HG03139 (cell line): Measurements from ENCODE around the gene RPS17.
A peak's percentile ranks its signal among the peaks of the same experiment; 100 is the strongest.

Experiments used
- ATAC-seq: cut with Tn5 transposase; IDR thresholded peaks from one replicate; pipeline ENCODE4 v1.9.1; 2021; ENCODE audit not compliant: unreplicated experiment

RPS17 gene

DNA sequence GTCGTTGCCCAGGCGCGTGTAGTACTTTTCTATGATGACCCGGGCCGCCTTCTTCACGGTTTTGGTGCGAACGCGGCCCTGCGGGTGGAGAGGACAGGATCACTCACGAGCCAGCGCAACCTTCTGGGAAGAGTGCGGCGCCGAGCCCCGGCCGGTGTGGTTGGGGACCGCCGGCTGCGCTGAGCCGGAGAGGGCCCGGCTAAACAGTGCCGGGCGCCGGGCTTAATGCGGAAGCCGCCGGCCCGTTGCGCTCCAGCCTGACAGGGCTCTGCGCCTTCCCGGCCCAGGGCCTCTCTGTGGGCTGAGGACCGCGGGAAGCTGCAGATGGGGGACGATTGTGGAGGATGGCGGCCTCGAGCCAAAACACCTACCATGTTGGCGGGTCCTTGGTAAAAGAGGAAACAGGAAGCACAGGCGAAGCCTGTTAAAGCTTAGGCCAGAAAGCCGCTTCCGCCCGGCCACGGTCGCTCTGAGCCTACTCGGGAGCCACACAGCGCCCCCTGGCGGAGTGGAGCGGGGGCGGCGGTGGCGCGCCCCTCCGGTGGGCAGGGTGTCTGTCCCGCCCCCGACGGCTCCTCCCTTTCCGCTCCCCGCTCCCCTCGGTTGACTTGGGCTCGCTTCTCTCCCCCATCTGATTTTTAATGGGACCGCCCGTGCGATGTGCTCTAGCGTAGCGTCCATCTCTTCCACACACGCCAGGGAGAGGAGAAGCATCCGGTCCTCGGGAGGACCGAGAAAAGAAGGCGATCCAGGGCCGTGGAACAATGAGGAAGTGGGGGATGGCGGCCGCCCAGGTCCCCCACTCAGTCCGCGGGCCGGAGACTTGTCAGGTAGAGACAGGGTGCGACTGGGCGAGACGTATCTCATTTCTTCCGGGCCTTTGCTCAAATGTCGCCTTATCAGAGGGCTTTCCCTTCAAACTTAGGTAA lies at the start of gene RPS17:
TSS of gene RPS17 (minus strand) at position 403 of the 929 bp plus-strand sequence. CDS start at position 374, 29 bp downstream.
- ATAC-seq: peak; percentile 95

DNA sequence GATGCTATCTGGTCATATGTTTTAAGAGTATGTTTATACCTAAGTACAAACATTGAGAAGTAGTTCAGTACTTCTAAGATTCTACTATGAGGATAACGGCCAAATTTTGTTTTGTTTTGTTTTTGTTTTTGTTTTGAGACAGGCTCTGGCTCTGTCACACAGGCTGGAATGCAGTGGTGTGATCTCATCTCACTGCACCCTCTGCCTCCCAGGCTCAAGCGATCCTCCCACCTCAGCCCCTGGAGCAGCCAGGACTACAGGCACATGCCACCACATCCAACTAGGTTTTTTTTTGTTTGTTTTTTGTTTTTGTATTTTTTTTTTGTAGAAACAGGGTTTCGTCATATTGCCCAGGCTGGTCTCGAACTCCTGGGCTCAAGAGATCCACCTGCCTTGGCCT lies 47.5 kb upstream of the RPS17 start:
- no peak for ATAC-seq

DNA sequence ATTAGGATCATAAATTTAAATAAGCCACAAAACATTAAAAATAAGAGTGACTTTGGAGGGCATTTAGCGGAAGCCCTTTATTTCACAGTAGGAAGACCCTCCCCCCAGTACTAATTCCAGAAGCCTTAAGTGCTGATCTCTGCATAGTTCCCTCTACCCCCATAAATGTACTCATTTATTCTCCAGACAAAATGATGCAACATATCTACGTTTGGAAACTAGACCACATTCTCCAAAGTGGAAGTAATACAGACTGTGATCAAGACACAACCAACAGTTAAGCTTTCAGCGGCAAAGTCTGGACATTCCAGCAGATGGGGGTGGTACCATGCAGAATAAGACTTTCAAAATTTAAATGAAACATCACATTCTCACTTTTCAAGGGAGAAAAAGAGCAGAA lies 44.8 kb upstream of the RPS17 start:
- ATAC-seq: no peak

DNA sequence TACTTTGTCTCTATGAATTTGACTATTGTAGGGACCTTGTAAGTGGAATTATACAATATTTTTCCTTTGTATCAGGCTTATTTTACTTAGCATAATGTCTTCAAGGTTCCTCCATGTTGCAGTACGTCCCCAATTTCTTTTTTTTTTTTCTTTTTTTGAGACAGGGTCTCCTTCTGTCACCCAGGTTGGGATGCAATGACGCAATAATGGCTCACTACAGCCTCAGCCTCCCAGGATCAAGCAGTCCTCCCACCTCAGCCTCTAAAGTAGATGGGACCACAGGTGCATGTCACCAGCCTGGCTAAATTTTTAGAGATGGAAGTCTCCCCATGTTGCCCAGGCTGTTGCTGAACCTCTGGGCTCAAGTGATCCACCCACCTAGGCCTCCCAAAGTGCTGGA lies 40.5 kb upstream of the RPS17 start:
- no peak for ATAC-seq

DNA sequence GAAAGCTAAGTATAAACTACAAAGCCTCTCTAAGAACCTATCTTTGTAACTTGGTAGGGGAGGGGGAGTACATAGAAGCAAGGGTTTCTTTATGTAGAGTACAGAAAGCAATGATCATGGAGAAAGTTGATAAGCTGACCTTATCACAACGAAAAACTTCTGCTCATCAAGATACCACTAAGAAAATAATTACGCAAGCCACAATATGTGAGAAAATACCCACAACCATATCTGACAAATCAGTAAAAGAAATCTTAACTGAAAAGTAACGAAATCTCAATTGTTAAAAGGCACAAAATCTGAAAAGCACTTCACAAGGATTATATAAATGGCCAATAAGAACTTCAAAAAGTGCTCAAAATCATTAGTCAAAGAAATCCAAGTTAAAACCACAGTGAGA lies 35.1 kb upstream of the RPS17 start:
- ATAC-seq: no peak

DNA sequence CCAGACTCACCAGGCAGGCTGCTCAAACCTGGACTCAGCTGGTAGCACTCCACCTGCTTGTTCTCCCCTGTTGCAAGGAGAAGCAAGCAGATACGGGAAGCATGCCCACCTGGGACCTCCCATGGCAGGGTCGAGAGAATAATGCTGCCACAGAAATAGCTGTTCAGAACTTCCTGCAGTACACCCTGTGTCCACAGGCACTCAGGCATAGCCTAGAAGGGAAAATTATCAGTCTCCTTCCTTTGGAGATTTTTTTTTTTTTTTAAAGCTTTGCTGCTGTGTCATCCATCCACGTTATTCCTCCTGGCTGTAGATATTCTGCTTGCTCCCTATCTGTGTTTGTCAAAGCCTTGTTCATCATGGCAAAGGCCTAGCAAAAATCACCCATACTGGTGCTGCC lies 32.7 kb upstream of the RPS17 start:
- ATAC-seq: no peak

DNA sequence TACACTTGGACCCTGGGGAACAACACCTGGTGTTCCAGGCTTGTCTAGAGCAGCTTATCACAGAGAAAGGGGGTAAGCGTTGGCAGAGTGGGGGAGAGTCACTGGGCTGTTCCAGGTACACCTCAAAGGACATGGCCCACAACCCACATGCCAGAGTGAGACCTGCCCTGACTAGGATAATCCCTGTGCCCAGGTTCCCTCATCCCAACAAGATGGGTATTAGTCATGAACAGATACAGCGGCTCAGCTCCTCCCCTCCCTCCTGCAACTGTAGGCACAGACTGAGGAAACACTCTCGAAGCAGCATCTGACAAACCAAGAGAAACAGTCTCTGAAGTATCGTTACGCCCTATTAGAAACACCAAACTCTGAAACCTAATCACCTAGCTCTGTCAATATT lies 32.1 kb upstream of the RPS17 start:
- ATAC-seq: no peak

DNA sequence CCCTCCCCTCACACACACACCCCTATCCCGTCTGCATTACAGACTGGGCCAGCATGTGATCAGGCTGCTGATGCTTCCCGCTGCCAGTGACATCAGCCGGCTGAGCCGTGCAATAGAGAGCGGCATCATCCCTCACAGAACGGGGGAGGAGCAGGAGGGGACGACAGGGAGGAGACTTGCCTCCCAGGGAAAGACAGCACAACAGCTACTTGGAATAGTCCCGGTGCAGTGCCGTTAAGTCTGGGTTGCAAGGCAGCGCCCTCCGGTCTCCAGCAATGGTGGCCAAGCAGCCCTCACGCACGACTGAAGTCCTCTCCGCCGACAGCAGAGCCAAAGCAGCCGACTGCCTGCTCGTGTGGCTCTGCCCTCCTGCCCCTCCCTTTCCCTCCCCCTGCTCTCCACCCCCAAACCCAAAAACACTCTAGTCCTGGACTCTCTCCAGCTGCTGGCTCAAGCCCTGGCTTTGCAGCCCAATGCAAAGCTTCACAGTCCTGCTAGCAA lies 31.5 kb upstream of the RPS17 start:
- ATAC-seq: no peak

DNA sequence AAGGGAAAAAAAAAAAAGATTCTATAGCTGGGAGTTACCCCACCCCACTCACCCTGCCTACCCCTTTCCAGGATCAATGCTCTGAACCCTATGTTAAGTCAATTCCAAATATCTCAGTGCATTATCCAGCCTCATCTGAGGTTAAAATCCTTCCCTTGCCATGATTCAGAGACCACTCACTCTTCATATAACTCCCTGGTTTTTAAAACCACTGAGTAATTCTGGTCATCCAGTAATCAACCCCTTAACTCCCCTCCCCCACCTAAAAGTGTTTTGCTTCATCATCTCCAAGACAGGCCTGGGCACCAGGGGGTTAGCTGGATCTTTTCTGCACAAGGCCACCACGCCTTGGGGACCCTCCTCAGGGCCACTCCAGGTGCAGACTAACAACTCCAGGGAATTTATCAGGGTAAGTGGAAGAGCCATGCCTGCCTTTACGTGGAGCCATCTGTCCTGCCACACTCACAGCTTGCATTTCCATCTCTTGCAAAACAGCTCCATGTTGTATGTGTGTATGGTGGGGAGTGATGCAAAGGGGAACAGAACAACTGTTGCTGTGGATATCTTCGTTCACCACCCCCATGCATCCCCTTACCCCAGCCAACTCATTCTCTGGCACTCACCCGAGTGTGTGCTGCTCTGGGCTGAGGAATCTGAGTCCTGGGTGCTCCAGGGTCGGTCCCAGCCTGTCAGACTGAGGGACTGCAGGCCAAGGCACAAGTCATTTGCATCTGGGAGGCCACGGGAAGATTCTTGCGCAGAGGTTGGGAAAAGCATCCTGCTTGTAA lies 30.7 kb upstream of the RPS17 start:
- ATAC-seq: no peak

DNA sequence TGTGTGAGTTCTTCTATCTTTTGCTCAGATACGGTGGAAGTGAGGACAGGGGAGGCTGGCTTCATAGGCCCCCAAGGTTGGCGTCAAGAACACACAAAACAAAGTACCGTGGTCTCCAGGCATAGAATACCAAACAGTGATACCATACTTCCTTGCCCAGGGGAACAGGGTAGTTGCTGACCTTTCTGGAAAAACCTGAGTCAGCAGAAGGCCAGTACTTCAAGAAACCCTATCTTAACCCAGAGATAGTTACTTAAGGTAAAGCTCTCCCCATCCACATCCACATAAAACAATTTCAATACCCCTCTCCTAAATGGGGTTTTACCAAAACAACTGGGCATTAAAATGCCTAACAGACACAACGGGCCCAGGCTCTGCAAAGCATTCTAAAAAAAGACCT lies 29.6 kb upstream of the RPS17 start:
- ATAC-seq: no peak

DNA sequence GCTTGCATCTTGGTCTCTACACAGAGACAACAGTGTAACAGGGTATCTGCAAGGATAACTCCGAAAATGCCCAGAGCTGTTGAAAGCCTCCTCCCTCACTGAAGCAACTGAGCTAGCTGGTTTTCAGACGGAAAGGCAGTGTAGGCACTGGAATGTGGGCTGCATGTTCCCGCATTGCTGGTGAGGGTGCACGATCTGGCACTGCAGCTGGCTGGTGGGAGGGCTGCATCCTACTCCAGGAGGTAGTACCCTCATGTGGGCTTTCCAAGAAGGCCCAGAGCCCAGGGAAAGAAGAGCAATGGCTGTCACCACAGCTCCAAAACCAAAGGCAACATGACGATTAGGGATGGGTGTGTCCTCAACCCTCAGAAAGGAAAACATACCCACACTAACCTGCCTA lies 28.7 kb upstream of the RPS17 start:
- ATAC-seq: no peak

DNA sequence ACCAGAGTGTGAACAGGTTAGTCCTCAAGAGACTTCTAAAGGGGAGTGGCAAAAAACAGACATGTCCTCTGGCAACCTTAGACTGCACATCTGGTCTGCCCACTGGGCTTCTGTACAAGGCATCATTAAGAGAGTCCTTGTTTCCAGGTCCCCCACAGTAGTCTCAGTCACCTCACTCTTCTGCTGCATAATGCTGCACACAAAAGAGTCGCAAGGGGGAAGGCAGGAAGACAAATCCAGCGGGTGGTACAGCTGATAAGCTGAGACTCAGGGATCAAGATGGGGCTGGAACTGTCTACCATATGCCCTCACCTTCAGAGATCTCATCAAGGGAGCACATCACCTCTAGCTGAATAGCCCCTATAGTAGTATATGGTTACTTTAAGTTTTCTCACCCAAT lies 27.4 kb upstream of the RPS17 start:
- ATAC-seq: no peak

DNA sequence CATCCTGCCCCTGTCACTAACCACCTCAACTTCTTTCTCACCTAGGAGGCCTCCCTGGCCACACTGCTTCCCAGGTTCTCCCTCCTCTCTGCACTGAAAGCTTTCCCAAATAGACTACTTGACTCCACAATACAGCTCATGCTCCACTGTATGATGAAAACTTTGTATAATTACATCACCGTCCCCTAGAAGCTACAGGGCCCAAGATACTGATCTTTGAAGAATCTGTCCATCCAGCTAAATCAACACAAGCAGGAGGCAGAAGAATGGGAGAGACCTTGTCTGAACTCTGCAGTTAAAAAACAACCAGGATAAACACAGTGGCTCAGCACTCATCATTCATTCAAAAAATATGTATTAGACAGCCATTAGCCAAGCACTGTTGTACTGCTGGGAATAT lies 26.4 kb upstream of the RPS17 start:
- ATAC-seq: no peak

DNA sequence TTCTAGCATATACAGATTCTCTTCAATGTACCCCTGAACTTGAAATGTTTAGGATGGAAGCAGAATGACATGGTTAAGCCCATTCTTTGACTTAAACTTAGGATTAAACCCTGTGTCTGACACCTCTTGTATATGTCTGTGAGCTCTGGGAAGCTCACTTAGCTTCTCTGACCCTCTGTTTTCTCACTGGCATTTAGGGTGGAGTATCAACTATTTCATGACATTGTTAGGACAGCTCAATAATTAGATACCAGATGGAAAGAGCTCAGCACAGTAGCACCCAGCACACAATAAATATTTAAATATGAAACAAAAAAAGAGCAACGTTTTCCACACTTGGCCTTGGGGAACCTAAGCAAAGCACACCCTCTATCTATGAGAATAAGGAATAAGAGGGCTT lies 18.2 kb upstream of the RPS17 start:
- no peak for ATAC-seq

DNA sequence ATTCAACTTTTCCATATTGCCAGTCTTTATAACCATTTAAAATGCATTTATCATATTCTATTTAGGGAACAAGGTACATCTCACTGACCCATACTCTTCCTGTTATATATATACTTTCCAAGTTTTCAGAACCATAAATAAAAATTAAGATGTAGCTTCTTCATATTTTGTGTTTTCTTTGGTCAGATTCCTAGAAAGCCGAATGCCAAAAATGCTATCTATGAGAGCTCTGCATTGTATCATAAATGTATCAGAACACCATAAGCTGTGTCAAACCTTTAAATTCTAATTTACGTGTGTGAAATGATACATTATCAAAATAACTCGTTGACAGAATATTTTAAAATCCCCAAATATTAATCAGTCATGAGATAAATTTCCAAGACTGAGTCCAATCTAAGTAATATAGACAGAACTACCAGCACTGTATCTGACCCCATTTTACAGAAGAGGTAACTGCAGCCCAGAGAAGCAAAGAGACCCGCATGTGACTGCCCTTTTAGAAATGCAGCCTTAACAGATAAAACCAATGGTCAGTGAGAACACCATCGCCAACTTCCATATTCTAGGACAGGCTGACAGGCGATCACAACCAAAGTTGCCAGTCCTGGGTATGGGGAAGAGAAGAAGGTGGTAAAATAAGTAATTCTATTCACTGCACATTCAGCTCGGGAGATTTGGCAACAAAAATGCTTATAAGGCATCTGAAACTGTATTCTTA lies 16.2 kb upstream of the RPS17 start:
- no peak for ATAC-seq

DNA sequence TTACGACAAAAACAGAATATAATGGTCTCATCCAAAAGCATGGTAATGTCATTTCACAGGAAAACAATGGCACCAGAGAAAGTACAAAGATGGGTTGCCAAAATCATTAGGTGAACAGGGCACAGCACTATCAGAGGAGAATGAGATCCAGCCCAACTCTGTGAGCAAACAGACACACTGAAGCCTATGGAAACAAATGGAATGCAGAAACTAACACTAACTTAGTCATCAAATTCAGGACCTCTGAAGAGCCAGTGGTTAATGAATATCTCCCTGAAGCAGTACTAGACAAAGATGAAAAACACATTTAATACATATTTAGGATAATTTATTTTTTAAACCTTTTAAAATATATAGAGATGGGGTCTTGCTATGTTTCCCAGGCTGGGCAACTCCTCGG lies 14.6 kb upstream of the RPS17 start:
- ATAC-seq: no peak

DNA sequence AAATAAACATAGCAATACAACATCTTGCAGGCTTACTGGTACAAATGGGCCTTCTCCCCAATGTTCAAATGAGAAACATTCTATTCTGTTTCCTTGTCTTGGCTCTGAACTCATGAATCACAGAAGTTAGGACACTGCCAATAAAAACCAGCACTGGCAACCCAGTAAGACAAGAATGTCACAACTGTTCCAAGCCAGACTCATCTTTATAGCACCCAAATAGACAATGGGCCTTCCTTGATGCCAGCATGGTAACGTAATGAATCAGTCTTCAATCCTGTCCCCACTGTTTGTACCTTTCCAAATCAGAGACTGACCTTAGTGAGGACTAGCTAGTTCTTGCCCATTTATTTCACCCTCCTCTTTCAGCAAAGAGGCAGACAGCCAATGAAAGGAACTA lies 14.1 kb upstream of the RPS17 start:
- no peak for ATAC-seq

DNA sequence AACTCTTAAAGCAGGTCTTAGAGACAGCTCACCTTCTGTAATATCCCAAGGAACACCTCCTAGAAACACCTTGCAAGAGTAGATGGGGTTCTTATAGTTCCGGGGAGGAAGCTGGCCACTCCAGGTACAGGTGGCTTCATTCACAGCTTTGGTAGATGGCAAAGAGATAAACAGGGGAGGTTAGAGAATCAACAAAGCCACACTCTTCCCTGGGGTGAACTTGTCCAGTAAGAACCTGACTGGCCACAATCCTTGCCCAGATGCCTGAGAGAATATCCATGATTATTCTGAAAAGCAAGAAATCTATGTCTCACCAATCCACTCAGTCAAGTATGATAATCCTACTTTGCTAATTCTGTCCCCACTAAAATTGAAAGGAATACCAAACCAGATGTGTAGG lies 13.6 kb upstream of the RPS17 start:
- ATAC-seq: no peak

DNA sequence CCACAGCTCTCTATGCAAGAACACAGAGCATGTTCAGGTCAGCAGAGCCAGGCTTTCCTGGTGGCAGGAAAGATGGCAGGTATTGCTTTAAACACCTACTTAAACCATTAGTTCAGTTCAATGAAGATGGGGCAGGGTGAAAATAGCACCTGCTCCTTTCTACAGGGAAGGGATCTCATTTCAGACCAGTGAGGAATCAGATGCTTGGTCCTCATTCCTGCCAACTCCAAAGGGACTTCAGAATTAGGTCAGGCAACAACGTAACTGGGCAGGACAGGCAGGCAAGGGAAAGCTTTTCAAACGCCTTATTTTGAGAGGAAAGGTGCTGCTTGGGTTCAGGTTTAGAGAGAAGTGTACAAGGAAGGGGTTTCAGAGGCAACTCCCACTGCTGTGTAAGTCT lies 12.6 kb upstream of the RPS17 start:
- no peak for ATAC-seq

DNA sequence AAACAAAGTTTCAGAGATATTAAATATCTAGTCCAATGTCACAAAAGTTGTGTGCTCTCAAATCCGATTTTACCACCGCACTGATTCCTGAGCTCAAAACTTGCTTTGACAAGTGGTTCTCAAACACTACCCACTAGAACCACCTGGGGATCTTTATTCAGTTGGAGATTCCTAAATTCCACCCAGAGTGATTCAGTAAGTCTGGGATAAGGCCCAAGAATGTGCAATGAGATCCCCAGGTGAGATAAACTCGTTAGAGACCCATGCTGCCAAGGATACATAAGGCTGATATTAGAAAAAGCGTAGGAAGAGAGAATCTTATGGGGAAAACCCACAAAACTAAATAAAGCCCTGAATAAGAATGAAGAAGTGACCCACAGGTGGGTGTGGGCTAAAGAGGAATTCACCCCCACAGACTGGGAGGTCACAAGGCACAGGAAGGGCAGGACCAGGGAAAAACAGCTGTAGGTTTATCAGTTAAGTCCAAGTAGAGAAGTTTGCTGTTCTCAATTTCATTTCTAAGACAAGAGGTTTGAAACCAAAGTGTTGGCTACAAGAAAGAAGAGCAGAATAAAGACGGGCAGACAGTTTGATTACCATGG lies 11.5 kb upstream of the RPS17 start:
- ATAC-seq: no peak

DNA sequence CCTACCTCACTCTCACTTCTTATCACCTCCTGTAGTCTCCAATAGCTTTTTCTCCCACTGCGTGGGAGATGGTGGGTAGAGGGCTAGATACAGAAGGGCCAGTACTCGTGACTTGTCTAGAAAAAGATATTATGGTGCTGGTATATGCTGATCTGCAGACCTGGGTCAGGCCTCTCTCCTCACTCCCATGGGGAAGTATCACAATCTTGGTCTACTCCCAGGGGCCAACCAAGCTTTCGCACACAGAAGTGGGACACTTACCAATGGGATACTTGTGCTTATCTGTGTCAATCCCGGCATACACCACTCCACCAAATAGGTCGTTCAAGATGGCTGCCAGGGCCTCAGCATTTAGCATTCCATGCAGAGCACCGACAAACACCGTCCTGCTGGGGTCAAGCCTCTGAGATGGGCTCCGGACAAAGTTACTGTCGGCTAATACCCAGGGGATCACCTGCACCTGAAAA lies 9.0 kb upstream of the RPS17 start:
- no peak for ATAC-seq
